Hippocampal formation (tissue), 2 donors: ENCODE measurements around the gene CAST.

Experiments used
- DNase-seq, 2 donors: peaks; one replicate each; lab custom pipeline; 2025; lab: John Stamatoyannopoulos, UW

Gene CAST

GRCh38 chr5:96673127-96673526 lies 11.0 kb downstream of the CAST start:
- DNase-seq: no peak

- no peak for DNase-seq
Measured at GRCh38 chr5:96675882-96676281, 13.7 kb downstream of the CAST start.

DNA sequence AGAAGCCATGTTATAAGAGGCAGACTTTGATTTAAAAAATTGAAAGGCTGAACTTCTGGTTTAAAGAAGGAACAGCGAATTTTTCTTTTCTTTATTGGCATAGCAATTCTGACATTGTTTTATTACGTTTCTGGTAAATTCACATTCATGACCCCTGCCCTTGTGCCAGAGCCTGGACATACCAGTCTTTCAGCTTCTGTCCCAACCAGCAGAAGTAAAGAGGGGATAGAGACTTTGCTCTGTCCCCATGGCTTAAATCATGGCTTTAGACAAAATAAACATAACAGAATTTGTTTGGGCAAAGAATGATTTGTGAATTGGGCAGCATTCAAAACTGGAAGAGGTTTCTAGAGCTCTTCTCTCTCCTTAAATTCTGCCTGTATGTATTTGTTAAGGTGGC lies 15.3 kb downstream of the CAST start:
- DNase-seq: no peak

GRCh38 chr5:96679293-96679692 lies 17.1 kb downstream of the CAST start:
- no peak for DNase-seq

DNA sequence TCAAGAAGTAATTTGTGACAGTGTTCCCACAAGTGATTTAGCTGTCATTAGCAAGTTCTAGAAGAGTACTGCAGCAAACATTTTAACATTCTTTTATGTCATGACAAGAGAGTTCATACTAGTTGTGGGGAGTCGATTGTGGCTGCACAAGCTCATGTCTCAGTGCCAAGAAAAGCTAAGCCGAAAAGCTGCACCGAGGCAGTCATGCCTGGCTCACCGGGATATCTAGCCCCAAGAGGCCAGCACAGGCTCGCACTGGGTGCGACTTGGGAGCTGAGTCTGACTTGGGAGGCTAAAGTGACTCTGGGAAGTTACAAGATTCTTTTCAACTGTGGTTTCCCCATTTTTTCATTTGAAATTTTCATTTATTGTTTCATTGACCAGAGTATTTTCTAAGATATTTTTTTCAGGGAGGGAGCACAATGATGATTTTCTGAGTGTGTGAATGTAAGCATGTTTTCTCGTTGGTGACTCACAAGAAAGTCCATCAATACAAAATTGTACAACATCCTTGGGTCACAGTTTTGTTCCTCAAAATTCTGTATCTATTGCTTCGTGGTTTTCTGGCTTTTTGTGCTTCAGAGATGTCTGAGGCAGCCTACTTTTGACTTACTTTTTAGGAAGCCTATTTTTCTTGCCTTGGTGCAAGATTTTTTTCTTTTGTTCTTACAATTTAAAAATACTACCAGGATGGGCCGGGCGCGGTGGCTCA lies 18.7 kb downstream of the CAST start:
- no peak for DNase-seq

- DNase-seq: no peak
Measured at GRCh38 chr5:96683392-96683791, 21.2 kb downstream of the CAST start.

GRCh38 chr5:96683810-96684209 lies 21.6 kb downstream of the CAST start:
- DNase-seq: no peak

DNA sequence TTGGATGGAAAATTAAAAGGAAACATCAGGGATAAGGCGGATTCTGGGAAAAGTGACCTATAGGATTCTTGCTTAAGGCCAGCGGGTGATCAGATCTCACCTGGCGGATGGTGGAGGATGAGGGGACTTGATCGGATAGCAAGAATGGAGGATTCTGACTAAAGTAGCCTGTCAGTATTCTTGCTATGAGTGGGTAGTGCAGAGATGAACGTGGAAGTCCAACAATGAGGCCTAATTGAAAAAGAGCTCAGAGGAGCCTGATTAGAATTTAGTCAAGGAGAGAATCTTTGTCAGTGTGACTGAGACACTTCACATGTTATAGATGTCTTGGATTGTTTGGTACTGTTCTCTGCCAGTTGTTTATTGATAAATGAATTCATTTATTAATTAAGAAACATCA lies 24.9 kb downstream of the CAST start:
- no peak for DNase-seq

GRCh38 chr5:96687812-96688453 lies 25.8 kb downstream of the CAST start:
- DNase-seq: peak in 1 of 2 donors; percentile 52

DNA sequence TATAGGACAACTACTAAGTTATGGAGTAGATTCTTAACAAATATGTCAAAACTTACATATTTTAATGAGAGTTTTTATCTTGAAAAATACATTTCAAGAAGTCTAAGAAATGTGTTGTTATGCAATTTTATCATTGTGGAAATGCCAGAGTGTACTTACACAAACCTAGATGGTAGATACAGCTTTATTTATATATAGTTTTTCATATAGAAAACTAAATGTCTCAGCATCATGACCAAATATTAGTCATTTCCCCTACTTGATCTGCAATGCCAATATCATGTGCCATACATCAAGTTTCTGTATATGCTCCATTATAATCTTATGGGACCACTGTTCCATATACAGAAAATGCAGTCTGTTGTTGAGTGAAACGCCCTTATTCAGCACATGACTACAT lies 28.7 kb downstream of the CAST start:
- no peak for DNase-seq

DNA sequence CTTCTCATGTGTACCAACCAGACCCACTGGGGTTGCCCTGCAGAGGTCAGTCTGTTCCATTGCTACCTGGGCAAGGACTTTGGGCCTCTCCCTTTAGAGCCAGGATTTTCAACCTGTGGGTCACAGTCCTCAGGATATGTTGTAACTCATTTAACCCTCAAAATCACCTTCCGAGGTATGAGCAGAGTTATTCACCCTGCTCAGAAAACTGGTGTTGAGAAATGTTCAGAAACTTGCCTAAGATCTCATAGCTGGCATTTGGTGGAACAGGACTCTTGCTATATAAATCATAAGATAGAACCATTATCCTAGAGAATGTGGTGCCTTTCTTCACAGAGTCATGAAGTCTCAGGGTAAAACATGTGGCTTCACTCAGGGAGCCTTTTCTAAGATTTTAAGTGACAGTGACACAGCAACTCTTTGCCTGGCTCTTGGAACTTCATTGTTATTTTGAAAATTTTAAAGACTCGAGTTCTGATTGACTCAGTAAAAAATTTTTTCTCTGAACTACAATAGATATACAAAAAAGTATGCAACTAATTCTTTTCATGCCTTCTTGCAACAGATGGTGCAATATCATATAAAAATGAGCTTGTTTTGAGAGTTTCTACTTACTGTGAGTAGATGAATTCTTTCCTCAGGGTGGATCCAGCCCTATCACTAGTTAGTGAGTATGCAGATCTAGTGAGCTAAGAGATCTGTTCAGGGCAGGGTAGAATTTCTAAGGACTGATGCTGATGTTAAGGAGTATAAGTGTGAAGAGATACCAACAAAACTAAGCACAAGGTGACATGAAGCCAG lies 29.5 kb downstream of the CAST start:
- no peak for DNase-seq

- no peak for DNase-seq
Measured at GRCh38 chr5:96692441-96692840, 30.3 kb downstream of the CAST start.

GRCh38 chr5:96699186-96699820 lies 37.1 kb downstream of the CAST start:
- no peak for DNase-seq

DNA sequence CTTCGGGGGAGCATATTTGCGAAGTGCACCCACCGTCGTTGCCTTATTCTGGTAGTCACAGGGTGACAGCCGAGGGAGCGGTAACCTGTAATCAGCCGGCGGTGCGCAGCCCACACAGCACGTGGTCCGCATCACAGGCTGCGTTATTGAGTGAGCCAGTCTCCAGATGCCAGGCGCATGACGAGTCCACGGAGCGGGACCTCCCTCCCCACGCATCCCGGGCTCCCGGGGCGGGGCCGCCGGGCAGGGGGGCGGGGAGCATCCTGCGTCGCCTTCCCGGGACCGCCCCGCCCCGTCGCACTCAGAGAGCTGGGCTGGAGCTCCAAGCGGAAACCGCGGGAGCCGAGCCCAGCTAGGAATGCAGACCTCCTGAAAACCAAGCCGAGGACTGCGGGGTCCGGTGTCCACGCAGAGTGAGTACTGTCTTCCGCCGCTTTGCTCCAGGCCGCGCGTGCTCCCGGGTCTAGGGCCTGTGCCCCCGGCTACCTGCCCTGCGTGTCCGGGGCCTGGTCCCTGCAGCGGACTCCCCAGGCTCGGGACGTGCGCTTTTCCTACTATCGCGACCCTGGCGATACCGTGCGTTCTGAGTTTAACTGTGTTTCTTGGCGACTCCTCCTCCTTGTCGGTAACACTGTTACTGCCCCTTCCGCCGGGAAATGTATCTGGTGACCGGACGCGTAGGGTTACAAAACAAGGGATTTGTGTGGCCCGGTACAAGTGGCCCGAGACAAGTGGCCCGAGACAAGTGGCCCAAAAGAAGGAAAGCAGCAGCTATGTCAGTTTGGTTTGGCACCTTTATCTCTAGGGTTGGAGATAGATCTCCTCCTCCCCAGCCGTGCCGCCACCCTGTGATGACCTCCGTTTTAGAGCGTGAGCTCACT lies 40.6 kb downstream of the CAST start:
- DNase-seq: peak; percentile 84 to 89

GRCh38 chr5:96703384-96703920 lies 41.3 kb downstream of the CAST start:
- no peak for DNase-seq

GRCh38 chr5:96703995-96704394 lies 41.8 kb downstream of the CAST start:
- no peak for DNase-seq

GRCh38 chr5:96706433-96707111 lies 44.4 kb downstream of the CAST start:
- no peak for DNase-seq

DNA sequence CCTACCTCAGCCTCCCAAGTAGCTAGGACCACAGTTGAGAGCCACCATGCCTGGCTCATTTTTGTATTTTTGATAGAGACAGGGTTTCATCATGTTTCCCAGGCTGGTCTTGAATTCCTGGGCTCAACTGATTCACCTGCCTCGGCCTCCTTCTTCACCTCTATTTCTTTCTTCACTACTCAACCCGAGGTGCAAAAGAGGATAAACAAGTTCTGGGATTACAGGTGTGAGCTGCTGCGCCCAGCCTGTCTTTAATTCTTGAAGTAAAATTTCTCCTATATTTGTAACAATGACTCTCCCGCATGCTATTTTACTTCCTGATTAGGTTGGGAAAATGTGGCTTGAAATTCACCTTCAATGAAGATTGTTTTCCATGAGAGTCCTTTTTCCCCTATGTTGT lies 46.4 kb downstream of the CAST start:
- no peak for DNase-seq

DNA sequence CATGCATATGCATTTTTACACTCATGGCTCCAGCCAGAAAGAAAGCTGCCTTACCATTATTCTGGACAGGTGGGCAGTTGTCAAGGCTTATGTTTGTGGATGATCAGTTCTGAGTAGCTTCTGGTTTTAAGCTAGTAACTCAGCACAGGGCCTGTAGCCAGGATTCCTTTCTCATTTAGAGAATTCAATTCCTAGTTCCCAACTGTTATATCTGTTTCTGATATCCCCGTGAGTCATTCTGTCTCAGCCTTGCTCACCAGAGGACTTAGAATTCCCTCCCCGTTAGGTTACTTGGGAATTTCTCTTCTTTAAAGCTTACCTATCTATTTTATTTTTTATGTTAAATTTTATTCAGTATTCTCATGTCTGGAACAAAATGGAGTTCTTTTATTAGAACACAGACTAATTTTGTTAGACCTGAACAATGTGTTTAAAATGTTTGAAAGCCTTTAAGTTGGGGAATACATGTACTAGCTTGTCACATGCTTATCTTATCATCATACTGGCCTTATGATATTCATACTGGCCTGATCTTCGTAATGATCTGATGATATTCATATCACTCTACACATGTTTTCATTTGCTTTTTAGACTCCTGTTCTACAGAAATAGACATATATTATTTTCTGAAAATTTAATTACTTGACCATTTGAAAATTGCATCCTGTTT lies 47.1 kb downstream of the CAST start:
- no peak for DNase-seq

GRCh38 chr5:96712100-96712746 lies 50.0 kb downstream of the CAST start:
- no peak for DNase-seq
